GM12872 (cell line): ENCODE measurements around the gene SLC35F1.

ENCODE experiments used
- CTCF ChIP-seq: IDR thresholded peaks from 3 replicates; pipeline ENCODE4 v1.5.1; 2011; ENCODE audit warnings: low read depth, mild to moderate bottlenecking, low read length, moderate library complexity; ENCODE audit not compliant: insufficient read depth

SLC35F1 gene

GRCh38 chr6:117906958-117907600, at the start of gene SLC35F1:
TSS of gene SLC35F1 (plus strand) at chr6:117907264.
- peak; percentile 39; the same call in 2 of the 3 replicates for TF ChIP-seq CTCF

- TF ChIP-seq CTCF = no peak
Observed at GRCh38 chr6:117861545-117861944, 45.5 kb upstream of the SLC35F1 start.

GRCh38 chr6:117866561-117866960, 40.5 kb upstream of the SLC35F1 start:
- TF ChIP-seq CTCF = no peak

GRCh38 chr6:117870486-117871242, 36.4 kb upstream of the SLC35F1 start:
- TF ChIP-seq CTCF = no peak

DNA sequence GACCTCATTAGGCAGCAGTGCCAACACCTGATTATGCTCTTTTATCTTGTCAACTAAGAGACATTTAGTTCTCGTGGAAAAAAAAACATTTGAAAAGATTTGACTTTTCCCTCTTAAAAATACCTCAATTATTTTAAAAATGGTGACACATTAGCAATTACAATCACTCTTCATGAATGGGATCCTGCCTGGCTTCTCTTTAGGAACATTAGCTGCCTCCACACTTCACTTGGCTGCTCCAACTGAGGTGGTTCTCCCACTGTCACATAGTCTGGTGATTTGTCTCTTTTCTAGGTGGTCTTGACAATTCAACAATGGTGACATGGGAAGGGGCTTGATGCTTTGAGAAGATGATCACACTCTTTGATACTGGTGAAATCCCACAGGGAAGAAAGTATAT, 26.2 kb upstream of the SLC35F1 start:
- TF ChIP-seq CTCF = no peak

GRCh38 chr6:117890172-117890571, 16.9 kb upstream of the SLC35F1 start:
- TF ChIP-seq CTCF = no peak

- no peak for TF ChIP-seq CTCF
Observed at GRCh38 chr6:117906507-117906957, 532 bp upstream of the SLC35F1 start.
